CD4-positive, alpha-beta T cell treated with Interleukin-10 for 1 hour (primary cell): ENCODE data around the gene RAB11FIP4.
A peak's percentile ranks its signal among the peaks of the same experiment; 100 is the strongest.

ENCODE experiments used
- DNase-seq: peaks from one replicate; pipeline ENCODE4 v3.0.0-alpha.2; 2020

Gene RAB11FIP4

GRCh38 chr17:31508288-31509094 lies 117.0 kb downstream of the RAB11FIP4 start:
- peak; percentile 79 for DNase-seq

GRCh38 chr17:31509095-31509804 lies 117.8 kb downstream of the RAB11FIP4 start:
- DNase-seq, result no peak

GRCh38 chr17:31509805-31510177 lies 118.3 kb downstream of the RAB11FIP4 start:
- DNase-seq, result no peak

GRCh38 chr17:31510308-31511194 lies 119.1 kb downstream of the RAB11FIP4 start:
- DNase-seq, result no peak

- DNase-seq, result no peak
These were observed 119.7 kb downstream of the RAB11FIP4 start for GRCh38 chr17:31511195-31511578.

GRCh38 chr17:31511580-31511979 lies 120.1 kb downstream of the RAB11FIP4 start:
- no peak for DNase-seq

- no peak for DNase-seq
These were observed 120.7 kb downstream of the RAB11FIP4 start for GRCh38 chr17:31512104-31512740.

GRCh38 chr17:31512796-31513195 lies 121.3 kb downstream of the RAB11FIP4 start:
- DNase-seq, result no peak

GRCh38 chr17:31513731-31514427 lies 122.4 kb downstream of the RAB11FIP4 start:
- DNase-seq, result no peak

GRCh38 chr17:31515267-31515666 lies 123.8 kb downstream of the RAB11FIP4 start:
- no peak for DNase-seq

- DNase-seq, result no peak
These were observed 126.0 kb downstream of the RAB11FIP4 start for GRCh38 chr17:31517524-31517923.

GRCh38 chr17:31518478-31518877 lies 127.0 kb downstream of the RAB11FIP4 start:
- DNase-seq, result no peak

- DNase-seq, result no peak
These were observed 130.3 kb downstream of the RAB11FIP4 start for GRCh38 chr17:31521632-31522283.

- no peak for DNase-seq
These were observed 130.9 kb downstream of the RAB11FIP4 start for GRCh38 chr17:31522284-31522931.

- DNase-seq, result no peak
These were observed 131.6 kb downstream of the RAB11FIP4 start for GRCh38 chr17:31522987-31523495.

- DNase-seq, result no peak
These were observed 132.6 kb downstream of the RAB11FIP4 start for GRCh38 chr17:31523862-31524730.

- peak; percentile 86 for DNase-seq
These were observed 133.7 kb downstream of the RAB11FIP4 start for GRCh38 chr17:31524926-31525800.

- no peak for DNase-seq
These were observed 134.5 kb downstream of the RAB11FIP4 start for GRCh38 chr17:31525801-31526549.
